H1 (cell line): ENCODE measurements around the gene RPN2. TPM values are rescaled to one million over a fixed set of nuclear protein-coding genes. Genes with fewer than 3 reads are reported as not detected.

ENCODE experiments used
- ATF3 ChIP-seq: IDR thresholded peaks from 2 replicates; pipeline ENCODE4 v1.6.1; 2011; ENCODE audit warnings: low read depth, mild to moderate bottlenecking, low read length; ENCODE audit not compliant: insufficient read depth
- BACH1 ChIP-seq: IDR thresholded peaks from 2 replicates; pipeline ENCODE4 v1.6.1; 2012; ENCODE audit warnings: low read length, improper control_type of control experiment
- BRCA1 ChIP-seq: IDR thresholded peaks from 2 replicates; pipeline ENCODE4 v1.6.1; 2012; ENCODE audit warnings: low read depth, low read length, improper control_type of control experiment
- KDM4A ChIP-seq: IDR thresholded peaks from one replicate; pipeline ENCODE4 v1.7.1; 2012; ENCODE audit warnings: low read depth, mild to moderate bottlenecking, moderate library complexity, low read length, inconsistent platforms; ENCODE audit not compliant: severe bottlenecking
- POLR2A ChIP-seq, 2 experiments: IDR thresholded peaks; 1 replicate in 1 of 2; 2 replicates in 1 of 2; pipeline ENCODE4 v1.6.1; 2011; ENCODE audit warnings: low read depth in 2 of 2, low read length in 2 of 2, mild to moderate bottlenecking in 2 of 2; ENCODE audit errors: control extremely low read depth in 1 of 2
- TCF12 ChIP-seq: IDR thresholded peaks from 2 replicates; pipeline ENCODE4 v1.6.1; 2011; ENCODE audit warnings: low read depth, mild to moderate bottlenecking, low read length
- polyA plus RNA-seq, 7 experiments: library from polyadenylated mRNA; depleted of rRNA in 3 of 7; stranded (reverse) in 5 of 7; unstranded in 2 of 7; fragments of >200 nt in 5 of 7; fragments of 200-250 nt in 2 of 7; gene quantifications; 1 replicate in 5 of 7; 2 replicates in 1 of 7; 4 replicates in 1 of 7; pipeline versions ENCODE4 v1.2.1 to v1.2.3, GENCODE V29; 2011 to 2013; ENCODE audit warnings: missing spikeins in 2 of 7, mixed read lengths in 2 of 7
- total RNA-seq: library from RNA; stranded (reverse); fragmentation: NEBNext Ultra II Directional; extraction: Animal tissue kit (Norgen Biotek cat#: 25700); gene quantifications from 2 replicates; pipeline ENCODE4 v1.2.1, GENCODE V29; 2021

The RPN2 gene
- total and polyA plus RNA-seq, 2 of the 8 experiments (the other 6 are each of a cell fraction or from before 2014, with no cell fraction given): 236 to 379 TPM

- TF ChIP-seq BRCA1: no peak
- no peak for TF ChIP-seq TCF12
- TF ChIP-seq ATF3: no peak
- no peak for TF ChIP-seq KDM4A
- TF ChIP-seq BACH1: no peak
- no peak for TF ChIP-seq POLR2A (IDR thresholded peaks at IDR 0.05; ENCODE audit: control extremely low read depth in 1 of 2, low read depth in 2 of 2, low read length in 2 of 2)
Measured at GRCh38 chr20:37161830-37162549, 17.1 kb upstream of the RPN2 start (continued).
